ENCODE measurements around the gene ITGB6.

The ITGB6 gene

GRCh38 chr2:160051371-160051800 is 148.7 kb downstream of the ITGB6 start:
- no peak for DNase-seq (ENCODE audit: low read depth)

- DNase-seq (ENCODE audit: low read depth), result no peak
Measured at GRCh38 chr2:160050147-160050546, 149.9 kb downstream of the ITGB6 start.
